Measurements from ENCODE around the gene OGFOD2.

Gene OGFOD2

DNA sequence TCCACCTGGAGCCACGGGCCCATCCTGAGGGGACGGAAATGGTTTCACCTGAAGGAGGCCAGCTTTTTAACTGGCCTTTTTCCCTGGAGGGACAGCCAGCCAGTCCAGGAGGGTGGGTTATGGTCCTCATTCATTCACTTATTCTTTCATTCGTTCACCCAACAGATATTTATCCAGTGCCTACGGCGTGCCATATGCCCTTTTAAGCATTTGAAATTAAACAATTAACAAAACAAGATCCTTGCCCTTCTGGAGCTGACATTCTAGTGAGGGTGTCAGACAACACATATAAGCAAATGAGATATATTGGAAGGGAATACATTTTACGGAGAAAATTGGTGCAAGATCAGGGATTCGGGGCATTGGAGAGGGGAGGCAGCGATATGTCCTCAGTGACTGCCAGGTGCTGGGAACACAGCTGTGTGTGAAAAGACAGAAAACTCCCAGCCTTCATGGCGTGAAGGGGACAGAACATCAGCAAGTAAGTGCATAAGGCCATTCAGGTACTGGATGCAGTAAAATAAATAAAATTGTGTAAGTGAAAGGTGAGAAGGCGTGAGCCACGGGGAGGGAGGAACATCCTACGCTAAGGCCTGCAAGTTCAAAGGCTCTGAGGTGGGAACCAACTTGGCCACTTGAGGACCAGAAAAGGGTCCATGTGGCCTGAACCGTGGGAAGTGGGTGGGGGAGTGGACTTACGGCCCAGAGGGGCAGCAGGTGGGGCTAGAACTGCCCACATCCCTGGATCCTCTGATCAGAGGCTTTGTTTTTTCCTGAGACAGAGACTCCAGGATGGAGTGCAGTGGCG is 8.1 kb upstream of the OGFOD2 start:
- H3K4me3 ChIP-seq (ENCODE audit: low read length), result no peak overlapping the region
- no peak overlapping the region for H2AK5ac ChIP-seq (ENCODE audit: low read length)
- no peak overlapping the region for H3K23ac ChIP-seq (ENCODE audit: low read length)
- no peak overlapping the region for H3K18ac ChIP-seq (ENCODE audit: low read length)
- DNase-seq, result no peak
- H3K27ac ChIP-seq (ENCODE audit: low read depth, low read length), result no peak overlapping the region
- no peak overlapping the region for H2BK5ac ChIP-seq (ENCODE audit: low read length)
- H4K5ac ChIP-seq (ENCODE audit: low read length), result no peak overlapping the region
- H3K79me1 ChIP-seq (ENCODE audit: low read length), result no peaks in the 10 kb centered on the region
- no peak overlapping the region for H4K8ac ChIP-seq (ENCODE audit: low read depth, low read length)
- H3K36me3 ChIP-seq (ENCODE audit: control insufficient read depth, insufficient read depth, low read length), result no peaks in the 10 kb centered on the region
- no peak overlapping the region for H3K4ac ChIP-seq (ENCODE audit: low read depth, low read length)
- H3K56ac ChIP-seq (ENCODE audit: low read length), result no peak overlapping the region
- no peak overlapping the region for H2BK15ac ChIP-seq (replicated peaks; ENCODE audit: low read depth)
- H3K27me3 ChIP-seq (ENCODE audit: insufficient read depth, low read length, poor library complexity), result no peaks in the 10 kb centered on the region
- H3K4me2 ChIP-seq (ENCODE audit: low read length), result no peak overlapping the region
- no peak overlapping the region for H2BK120ac ChIP-seq (ENCODE audit: low read depth, low read length)
- H3K4me1 ChIP-seq (ENCODE audit: control insufficient read depth, low read depth, low read length), result no peaks in the 10 kb centered on the region
- no peak overlapping the region for H3K9ac ChIP-seq (ENCODE audit: low read length)
- no CpG with 5 or more reads among the region's 15 CpGs for WGBS (ENCODE audit: extremely low coverage, insufficient coverage, low lambda C conversion rate)
- H3K79me2 ChIP-seq (ENCODE audit: control insufficient read depth, insufficient read depth, low read length), result no peaks in the 10 kb centered on the region

DNA sequence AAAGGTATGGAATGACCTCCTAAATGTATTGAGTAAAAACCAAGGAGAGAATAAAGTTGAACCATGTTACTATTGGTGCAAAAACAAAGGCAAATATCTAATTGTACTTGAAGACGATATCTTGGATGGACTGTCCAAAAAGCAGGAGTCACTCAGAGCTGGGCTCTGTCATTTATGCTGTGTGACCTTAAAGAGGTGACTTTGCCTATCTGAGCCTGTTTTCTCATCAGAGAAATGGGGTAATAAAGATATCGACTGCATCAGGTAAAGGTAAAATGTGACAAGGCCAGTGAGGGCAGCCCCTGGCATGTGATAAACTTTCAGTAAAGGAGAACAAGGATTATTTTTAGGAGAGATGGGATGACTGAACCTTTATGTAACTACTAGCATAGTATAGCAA is 6.9 kb upstream of the OGFOD2 start:
- no peak overlapping the region for H3K18ac ChIP-seq (ENCODE audit: low read length)
- no peak overlapping the region for H3K4ac ChIP-seq (ENCODE audit: low read depth, low read length)
- no peaks in the 10 kb centered on the region for H3K79me2 ChIP-seq (ENCODE audit: control insufficient read depth, insufficient read depth, low read length)
- no CpG with 5 or more reads among the region's 2 CpGs for WGBS (ENCODE audit: extremely low coverage, insufficient coverage, low lambda C conversion rate)
- no peak for DNase-seq
- no peak overlapping the region for H3K4me3 ChIP-seq (ENCODE audit: low read length)
- no peak overlapping the region for H2BK120ac ChIP-seq (ENCODE audit: low read depth, low read length)
- no peak overlapping the region for H3K56ac ChIP-seq (ENCODE audit: low read length)
- H4K5ac ChIP-seq (ENCODE audit: low read length), result no peak overlapping the region
- no peak overlapping the region for H3K4me2 ChIP-seq (ENCODE audit: low read length)
- no peaks in the 10 kb centered on the region for H3K27me3 ChIP-seq (ENCODE audit: insufficient read depth, low read length, poor library complexity)
- H3K4me1 ChIP-seq (ENCODE audit: control insufficient read depth, low read depth, low read length), result no peaks in the 10 kb centered on the region
- H3K27ac ChIP-seq (ENCODE audit: low read depth, low read length), result no peak overlapping the region
- H3K79me1 ChIP-seq (ENCODE audit: low read length), result no peaks in the 10 kb centered on the region
- no peak overlapping the region for H3K9ac ChIP-seq (ENCODE audit: low read length)
- H2BK5ac ChIP-seq (ENCODE audit: low read length), result no peak overlapping the region
- no peak overlapping the region for H3K23ac ChIP-seq (ENCODE audit: low read length)
- H4K8ac ChIP-seq (ENCODE audit: low read depth, low read length), result no peak overlapping the region
- H3K36me3 ChIP-seq (ENCODE audit: control insufficient read depth, insufficient read depth, low read length), result no peaks in the 10 kb centered on the region
- H2BK15ac ChIP-seq (replicated peaks; ENCODE audit: low read depth), result no peak overlapping the region
- no peak overlapping the region for H2AK5ac ChIP-seq (ENCODE audit: low read length)

DNA sequence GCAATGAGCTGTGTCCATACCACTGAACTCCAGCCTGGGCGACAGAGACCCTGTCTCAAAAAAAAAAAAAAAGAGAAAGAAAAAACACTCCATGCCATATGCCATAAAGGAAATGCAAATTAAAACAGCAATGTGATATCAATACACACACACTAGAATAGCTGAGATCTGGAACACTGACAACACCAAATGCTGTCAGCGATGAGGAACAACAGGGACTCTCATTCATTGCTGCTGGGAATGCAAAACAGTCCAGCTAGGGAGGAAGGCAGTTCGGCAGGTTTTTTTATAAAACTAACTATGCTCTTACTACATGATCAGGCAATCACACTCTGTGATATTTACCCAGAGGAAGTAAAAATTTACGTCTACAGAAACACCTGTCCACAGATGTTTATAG is 5.4 kb upstream of the OGFOD2 start:
- no peak overlapping the region for H3K18ac ChIP-seq (ENCODE audit: low read length)
- no peak overlapping the region for H2BK5ac ChIP-seq (ENCODE audit: low read length)
- no peak overlapping the region for H3K56ac ChIP-seq (ENCODE audit: low read length)
- no CpG with 5 or more reads among the region's 4 CpGs for WGBS (ENCODE audit: extremely low coverage, insufficient coverage, low lambda C conversion rate)
- H3K79me1 ChIP-seq (ENCODE audit: low read length), result no peaks in the 10 kb centered on the region
- H3K4me1 ChIP-seq (ENCODE audit: control insufficient read depth, low read depth, low read length), result no peaks in the 10 kb centered on the region
- no peaks in the 10 kb centered on the region for H3K27me3 ChIP-seq (ENCODE audit: insufficient read depth, low read length, poor library complexity)
- no peak overlapping the region for H3K4me2 ChIP-seq (ENCODE audit: low read length)
- no peak overlapping the region for H3K4me3 ChIP-seq (ENCODE audit: low read length)
- H2BK15ac ChIP-seq (replicated peaks; ENCODE audit: low read depth), result no peak overlapping the region
- H4K5ac ChIP-seq (ENCODE audit: low read length), result no peak overlapping the region
- H3K4ac ChIP-seq (ENCODE audit: low read depth, low read length), result no peak overlapping the region
- H4K8ac ChIP-seq (ENCODE audit: low read depth, low read length), result no peak overlapping the region
- H3K36me3 ChIP-seq (ENCODE audit: control insufficient read depth, insufficient read depth, low read length), result no peaks in the 10 kb centered on the region
- no peak overlapping the region for H3K27ac ChIP-seq (ENCODE audit: low read depth, low read length)
- H3K9ac ChIP-seq (ENCODE audit: low read length), result no peak overlapping the region
- no peaks in the 10 kb centered on the region for H3K79me2 ChIP-seq (ENCODE audit: control insufficient read depth, insufficient read depth, low read length)
- no peak overlapping the region for H2AK5ac ChIP-seq (ENCODE audit: low read length)
- H2BK120ac ChIP-seq (ENCODE audit: low read depth, low read length), result no peak overlapping the region
- DNase-seq, result no peak
- no peak overlapping the region for H3K23ac ChIP-seq (ENCODE audit: low read length)

DNA sequence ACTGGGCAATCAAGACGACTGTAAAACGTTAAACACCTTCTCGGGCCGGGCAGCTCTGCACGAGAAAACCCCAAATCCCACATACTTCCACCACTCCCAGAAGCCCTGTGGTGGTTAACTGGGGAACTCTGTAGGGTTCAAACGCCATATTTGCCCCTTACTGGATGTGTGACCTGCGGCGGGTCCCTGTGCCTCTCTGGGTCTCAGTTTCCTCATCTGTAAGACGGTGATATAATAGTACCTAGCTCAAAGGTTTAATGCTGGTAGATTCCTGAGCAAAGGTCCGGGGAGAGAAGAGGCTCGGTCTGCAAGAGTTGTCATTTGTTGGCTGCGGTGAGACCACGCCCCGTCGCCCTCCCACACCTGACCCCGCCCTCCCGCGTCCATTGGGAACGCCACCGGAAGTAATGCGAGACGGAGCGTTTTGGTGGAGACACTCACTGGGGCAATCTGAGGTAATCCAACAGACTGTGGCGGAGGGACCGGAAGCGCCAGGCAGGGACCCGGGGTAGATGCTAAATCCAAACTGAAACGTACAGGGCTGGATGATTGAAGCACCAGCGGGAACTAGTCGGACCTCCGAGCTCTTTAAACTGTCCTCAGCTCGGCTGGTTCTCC is 661 bp upstream of the OGFOD2 start:
- Histone ChIP-seq H3K56ac (ENCODE audit: low read length) (peak overlapping the region; percentile 95), H3K4me1 (ENCODE audit: control insufficient read depth, low read depth, low read length) (peaks cover 3% of the 10 kb centered on the region), H3K4me2 (ENCODE audit: low read length) (peak overlapping the region; percentile 88), H3K18ac (ENCODE audit: low read length) (peak overlapping the region; percentile 97), H2BK120ac (ENCODE audit: low read depth, low read length) (peak overlapping the region; percentile 62), H3K4ac (ENCODE audit: low read depth, low read length) (peak overlapping the region; percentile 95), H2BK15ac (replicated peaks; ENCODE audit: low read depth) (peak overlapping the region; percentile 22), H2AK5ac (ENCODE audit: low read length) (no peak overlapping the region), H3K79me1 (ENCODE audit: low read length) (peaks cover 10% of the 10 kb centered on the region), H3K36me3 (ENCODE audit: control insufficient read depth, insufficient read depth, low read length) (peaks cover 1% of the 10 kb centered on the region), H3K23ac (ENCODE audit: low read length) (no peak overlapping the region), H2BK5ac (ENCODE audit: low read length) (peak overlapping the region; percentile 75), H4K5ac (ENCODE audit: low read length) (no peak overlapping the region), H3K27me3 (ENCODE audit: insufficient read depth, low read length, poor library complexity) (no peaks in the 10 kb centered on the region), H3K27ac (ENCODE audit: low read depth, low read length) (peak overlapping the region; percentile 80), H3K9ac (ENCODE audit: low read length) (peak overlapping the region; percentile 97), H3K4me3 (ENCODE audit: low read length) (peak overlapping the region; percentile 78), H3K79me2 (ENCODE audit: control insufficient read depth, insufficient read depth, low read length) (peaks cover 5% of the 10 kb centered on the region), H4K8ac (ENCODE audit: low read depth, low read length) (no peak overlapping the region)
- DNase-seq, result peak; percentile 99
- WGBS (ENCODE audit: extremely low coverage, insufficient coverage, low lambda C conversion rate), result no CpG with 5 or more reads among the region's 32 CpGs

DNA sequence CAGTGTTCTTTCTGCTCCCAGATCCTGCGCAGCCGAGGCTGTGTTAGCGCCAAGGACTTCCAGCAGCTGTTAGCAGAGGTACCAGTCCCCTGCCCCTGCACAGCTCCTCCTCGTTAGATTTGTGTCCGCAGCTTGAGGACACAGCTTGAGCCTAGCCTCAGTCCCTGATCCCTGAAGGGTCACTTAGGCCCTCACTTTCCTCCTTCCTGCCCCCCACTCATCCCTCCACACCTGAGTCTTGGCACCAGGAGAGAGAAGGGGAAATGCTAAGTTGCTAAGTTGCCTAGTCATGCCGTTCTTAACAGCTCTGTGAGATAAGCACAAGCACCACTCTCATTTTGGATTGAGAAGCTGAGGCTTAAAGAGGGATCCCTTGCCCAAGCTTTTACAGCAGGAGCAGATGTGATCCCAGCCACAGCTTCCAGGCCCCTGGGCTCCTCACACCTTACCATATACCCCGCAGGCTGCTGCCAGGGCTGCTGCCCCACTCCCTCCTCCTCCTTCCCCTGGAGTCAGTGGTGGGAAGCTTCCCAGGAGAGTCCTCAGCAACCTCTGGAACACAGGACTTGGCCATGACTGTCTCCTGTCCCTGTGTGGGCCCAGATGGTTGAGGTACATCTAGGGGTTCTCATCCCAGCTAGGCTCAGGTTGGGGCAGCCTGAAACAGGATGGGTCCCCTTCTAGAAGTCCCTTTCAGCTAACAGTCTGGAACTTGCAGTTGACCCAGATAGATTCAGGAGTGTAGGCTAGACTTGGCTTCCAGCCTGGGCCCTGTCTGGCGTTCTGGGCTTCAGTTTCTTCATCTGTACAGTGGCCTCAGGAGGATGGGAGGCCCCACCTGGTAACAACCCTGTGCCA is 975 bp downstream of the OGFOD2 start:
- Histone ChIP-seq H4K8ac (ENCODE audit: low read depth, low read length) (no peak overlapping the region), H3K4me3 (ENCODE audit: low read length) (peak overlapping the region; percentile 73), H3K79me1 (ENCODE audit: low read length) (peaks cover 11% of the 10 kb centered on the region), H3K4me1 (ENCODE audit: control insufficient read depth, low read depth, low read length) (peaks cover 6% of the 10 kb centered on the region), H4K5ac (ENCODE audit: low read length) (no peak overlapping the region), H2BK120ac (ENCODE audit: low read depth, low read length) (no peak overlapping the region), H3K4ac (ENCODE audit: low read depth, low read length) (no peak overlapping the region), H3K9ac (ENCODE audit: low read length) (peak overlapping the region; percentile 97), H3K4me2 (ENCODE audit: low read length) (peak overlapping the region; percentile 89), H3K18ac (ENCODE audit: low read length) (no peak overlapping the region), H2BK15ac (replicated peaks; ENCODE audit: low read depth) (no peak overlapping the region), H3K23ac (ENCODE audit: low read length) (peak overlapping the region; percentile 48), H3K36me3 (ENCODE audit: control insufficient read depth, insufficient read depth, low read length) (peaks cover 1% of the 10 kb centered on the region), H3K27ac (ENCODE audit: low read depth, low read length) (no peak overlapping the region), H3K56ac (ENCODE audit: low read length) (peak overlapping the region; percentile 99), H3K27me3 (ENCODE audit: insufficient read depth, low read length, poor library complexity) (no peaks in the 10 kb centered on the region), H2BK5ac (ENCODE audit: low read length) (no peak overlapping the region), H2AK5ac (ENCODE audit: low read length) (peak overlapping the region; percentile 6), H3K79me2 (ENCODE audit: control insufficient read depth, insufficient read depth, low read length) (peaks cover 5% of the 10 kb centered on the region)
- no CpG with 5 or more reads among the region's 8 CpGs for WGBS (ENCODE audit: extremely low coverage, insufficient coverage, low lambda C conversion rate)
- DNase-seq, result peak; percentile 50
